Bronchial epithelial cell (primary cell): ENCODE data around the gene IGFL3. TPM values are rescaled to one million over a fixed set of nuclear protein-coding genes. Genes with fewer than 3 reads are reported as not detected.

ENCODE experiments used
- DNase-seq: peaks from one replicate; pipeline ENCODE4 v3.0.0-alpha.2; 2010; ENCODE audit warnings: low read depth
- FAIRE-seq: peaks from 2 replicates; lab custom pipeline; 2011; peaks lifted over from hg19 to GRCh38; lab: Jason Lieb, UNC
- H3K27me3 ChIP-seq: 2 replicates; pipeline ENCODE4 v1.5.1; 2011; ENCODE audit warnings: low read length; ENCODE audit not compliant: control insufficient read depth, insufficient read depth
- H3K36me3 ChIP-seq: 2 replicates; pipeline ENCODE4 v1.5.1; 2011; ENCODE audit warnings: low read length; ENCODE audit not compliant: control insufficient read depth, insufficient read depth
- H3K4me3 ChIP-seq: 2 replicates; pipeline ENCODE4 v1.5.1; 2011; ENCODE audit warnings: mild to moderate bottlenecking, low read depth, low read length, control low read depth
- total RNA-seq: library from RNA; depleted of rRNA; stranded (reverse); fragments of >200 nt; gene quantifications from 2 replicates; pipeline ENCODE4 v1.2.1, GENCODE V29; 2014
- TF ChIP-seq, protein P1 (sequence below): IDR thresholded peaks from 2 replicates; pipeline ENCODE4 v1.5.1; 2011; ENCODE audit warnings: mild to moderate bottlenecking, moderate library complexity, low read length, control low read depth, inconsistent platforms; ENCODE audit not compliant: insufficient read depth, severe bottlenecking

IGFL3 gene
- total RNA-seq, 1 donor from 2014 or later: not detected

DNA sequence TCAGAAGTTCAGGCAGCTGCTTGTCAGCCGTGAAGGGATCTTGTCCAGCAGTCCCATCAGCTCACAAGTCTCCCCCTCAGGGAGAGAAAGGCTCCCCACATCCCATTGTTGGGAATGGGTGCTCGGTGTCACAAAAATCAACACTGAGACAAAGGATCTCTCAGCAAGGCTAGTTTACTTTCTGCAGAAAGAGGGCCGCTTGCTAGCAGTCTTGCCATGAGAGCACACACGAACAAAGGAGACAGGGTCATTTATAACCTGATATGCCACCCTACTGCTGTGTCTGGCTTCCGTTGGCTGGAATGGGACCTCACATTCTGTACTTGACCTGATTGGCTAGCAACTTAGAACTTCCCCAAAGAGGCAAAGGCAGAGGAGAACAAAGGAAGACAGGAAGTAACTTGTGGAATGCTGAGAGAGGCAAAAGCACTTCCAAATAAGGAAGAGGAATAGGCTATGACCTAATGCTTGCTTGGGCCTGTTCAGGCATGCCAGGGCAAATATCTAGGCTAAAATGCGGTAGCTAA is 8.7 kb upstream of the IGFL3 start:
- DNase-seq: peak; percentile 97
- H3K4me3 ChIP-seq: no peak overlapping the region
- H3K36me3 ChIP-seq: no peaks in the 10 kb centered on the region
- TF ChIP-seq, protein P1, sequence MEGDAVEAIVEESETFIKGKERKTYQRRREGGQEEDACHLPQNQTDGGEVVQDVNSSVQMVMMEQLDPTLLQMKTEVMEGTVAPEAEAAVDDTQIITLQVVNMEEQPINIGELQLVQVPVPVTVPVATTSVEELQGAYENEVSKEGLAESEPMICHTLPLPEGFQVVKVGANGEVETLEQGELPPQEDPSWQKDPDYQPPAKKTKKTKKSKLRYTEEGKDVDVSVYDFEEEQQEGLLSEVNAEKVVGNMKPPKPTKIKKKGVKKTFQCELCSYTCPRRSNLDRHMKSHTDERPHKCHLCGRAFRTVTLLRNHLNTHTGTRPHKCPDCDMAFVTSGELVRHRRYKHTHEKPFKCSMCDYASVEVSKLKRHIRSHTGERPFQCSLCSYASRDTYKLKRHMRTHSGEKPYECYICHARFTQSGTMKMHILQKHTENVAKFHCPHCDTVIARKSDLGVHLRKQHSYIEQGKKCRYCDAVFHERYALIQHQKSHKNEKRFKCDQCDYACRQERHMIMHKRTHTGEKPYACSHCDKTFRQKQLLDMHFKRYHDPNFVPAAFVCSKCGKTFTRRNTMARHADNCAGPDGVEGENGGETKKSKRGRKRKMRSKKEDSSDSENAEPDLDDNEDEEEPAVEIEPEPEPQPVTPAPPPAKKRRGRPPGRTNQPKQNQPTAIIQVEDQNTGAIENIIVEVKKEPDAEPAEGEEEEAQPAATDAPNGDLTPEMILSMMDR: no peak
- peak; percentile 90 for FAIRE-seq
- no peaks in the 10 kb centered on the region for H3K27me3 ChIP-seq

DNA sequence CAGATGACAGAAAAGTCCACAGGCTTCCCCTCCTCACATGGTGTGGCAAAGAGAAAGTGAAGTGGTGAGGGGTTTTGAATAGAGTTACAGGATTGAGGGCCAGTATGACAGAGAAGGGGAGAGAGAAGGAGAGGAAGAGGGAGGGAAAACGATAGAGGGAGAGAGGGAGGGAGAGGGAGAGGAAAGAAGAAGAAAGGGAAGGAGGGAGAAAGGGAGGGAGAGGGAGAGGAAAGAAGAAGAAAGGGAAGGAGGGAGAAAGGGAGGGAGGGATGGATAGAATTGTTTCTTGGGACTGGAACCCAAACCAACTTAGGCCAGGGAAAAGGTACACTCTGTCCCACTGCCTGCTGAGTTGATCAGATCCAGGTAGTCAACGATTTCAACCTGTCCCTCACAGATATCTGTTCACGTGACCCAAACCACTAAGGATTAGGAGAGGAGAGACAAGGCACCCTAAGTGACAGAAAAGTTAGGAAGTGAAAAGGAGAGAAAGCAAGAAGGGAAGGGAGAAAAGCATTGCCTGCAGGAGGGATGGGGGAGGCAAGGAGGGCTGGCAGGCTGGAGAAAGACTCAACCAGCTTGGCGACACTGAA is 8.1 kb upstream of the IGFL3 start:
- Histone ChIP-seq H3K36me3 (no peaks in the 10 kb centered on the region), H3K27me3 (no peaks in the 10 kb centered on the region), H3K4me3 (no peak overlapping the region)
- TF ChIP-seq, protein P1: no peak
- DNase-seq: no peak
- FAIRE-seq: peak; percentile 77

DNA sequence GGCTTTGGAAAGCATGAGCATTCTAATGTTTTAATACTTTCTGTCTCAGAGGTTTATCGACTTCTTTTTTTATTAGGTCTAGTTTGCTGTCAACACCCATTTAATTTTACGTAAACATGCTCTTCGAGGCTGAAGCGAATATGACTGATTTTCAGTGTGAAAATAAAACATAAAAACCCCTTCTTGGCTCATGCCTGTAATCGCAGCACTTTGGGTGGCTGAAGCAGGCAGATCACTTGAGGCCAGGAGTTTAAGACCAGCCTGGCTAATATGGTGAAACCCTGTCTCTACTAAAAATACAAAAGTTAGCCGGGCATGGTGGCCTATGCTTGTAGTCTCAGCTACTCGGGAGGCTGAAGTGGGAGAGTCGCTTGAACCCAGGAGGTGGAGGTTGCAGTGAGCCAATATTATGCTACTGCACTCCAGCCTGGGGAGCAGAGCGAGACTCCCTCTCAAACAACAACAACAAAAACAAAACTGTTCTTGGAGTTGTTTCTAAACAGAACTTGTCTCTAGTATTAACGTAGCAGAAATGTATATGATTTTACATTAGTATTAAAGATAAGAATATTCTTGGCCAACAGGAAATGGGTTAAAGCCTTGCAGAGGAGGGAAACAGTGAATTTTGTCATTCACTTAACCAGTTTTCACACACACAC is 7.1 kb upstream of the IGFL3 start:
- no peak for FAIRE-seq
- no peak overlapping the region for H3K4me3 ChIP-seq

DNA sequence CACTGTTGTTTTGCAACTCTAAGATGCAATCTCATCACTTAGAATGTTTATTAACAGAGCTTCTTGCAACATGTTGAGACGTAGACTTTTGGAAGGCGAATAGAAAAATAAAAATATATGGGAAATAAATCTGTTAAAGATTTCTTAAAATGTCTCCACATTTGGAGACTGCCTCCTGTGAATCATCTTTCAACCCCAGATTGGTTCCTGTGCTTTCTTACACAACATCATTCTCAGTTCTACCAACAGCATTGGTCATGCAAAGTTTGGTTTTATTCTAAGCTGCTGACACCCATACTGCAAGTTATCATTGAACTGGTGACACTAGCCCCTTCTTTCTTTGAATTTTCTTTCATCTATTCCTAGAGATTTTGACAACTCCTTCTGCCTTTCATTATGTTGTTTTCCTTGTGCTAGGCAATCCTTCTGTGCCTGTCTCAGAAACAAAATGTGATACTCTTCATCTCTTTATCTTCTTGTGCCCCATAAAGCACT is 1.6 kb upstream of the IGFL3 start:
- FAIRE-seq (no peak), DNase-seq (no peak)
- Histone ChIP-seq H3K36me3 (no peaks in the 10 kb centered on the region), H3K4me3 (no peak overlapping the region), H3K27me3 (no peaks in the 10 kb centered on the region)
- TF ChIP-seq, protein P1: no peak

More for the DNA sequence above, 7.1 kb upstream of the IGFL3 start:
- no peaks in the 10 kb centered on the region for H3K27me3 ChIP-seq
- TF ChIP-seq, protein P1: no peak
- no peak for DNase-seq
- H3K36me3 ChIP-seq: no peaks in the 10 kb centered on the region

DNA sequence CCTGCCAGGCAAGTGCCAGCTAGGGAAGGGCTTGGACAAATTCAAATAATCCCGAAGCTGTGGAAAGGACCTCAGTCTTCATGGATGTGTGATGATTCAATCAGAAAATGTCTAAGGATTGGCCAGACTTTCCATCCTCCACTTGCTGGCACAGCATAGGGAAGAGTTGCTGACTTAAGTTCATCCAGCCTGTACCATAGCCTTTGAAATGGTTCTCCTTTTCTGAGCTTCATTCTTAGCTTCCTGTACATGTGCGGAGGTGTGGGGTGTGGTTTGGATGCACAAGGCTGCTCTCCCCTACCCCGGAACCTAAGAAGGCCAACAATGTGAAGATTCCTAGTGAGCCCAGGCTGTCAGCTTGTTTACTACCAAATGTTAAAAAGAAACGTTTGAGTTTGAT is 959 bp upstream of the IGFL3 start:
- peak; percentile 7 for FAIRE-seq

More for the DNA sequence above, 959 bp upstream of the IGFL3 start:
- H3K27me3 ChIP-seq: no peaks in the 10 kb centered on the region
- no peak for DNase-seq
- TF ChIP-seq, protein P1: no peak
- H3K4me3 ChIP-seq: no peak overlapping the region
- no peaks in the 10 kb centered on the region for H3K36me3 ChIP-seq
